Measurements from ENCODE around the gene PIP5K1B. TPM values are rescaled to one million over a fixed set of nuclear protein-coding genes. Genes with fewer than 3 reads are reported as not detected.

Gene PIP5K1B
- total RNA-seq, 1 donor from 2014 or later: 71.9 TPM

- Histone ChIP-seq H3K4me1 (peaks cover 8% of the 10 kb centered on the region), H3K9me3 (replicated peaks) (no peaks in the 10 kb centered on the region), H3K27ac (replicated peaks) (no peak overlapping the region), H3K36me3 (no peaks in the 10 kb centered on the region), H3K4me3 (no peak overlapping the region), H3K27me3 (ENCODE audit: low read depth) (no peaks in the 10 kb centered on the region)
- intact Hi-C loops (cut with micrococcal nuclease): no loop called here
- DNase-seq: no peak
- TF ChIP-seq CTCF (IDR thresholded peaks at IDR 0.05; ENCODE audit: borderline replicate concordance): no peak
Observed at GRCh38 chr9:69020301-69021145, 315.5 kb downstream of the PIP5K1B start.

- no peak for TF ChIP-seq CTCF (IDR thresholded peaks at IDR 0.05; ENCODE audit: borderline replicate concordance)
- no peak overlapping the region for H3K4me3 ChIP-seq
Observed at GRCh38 chr9:69023650-69024049, 318.6 kb downstream of the PIP5K1B start.

GRCh38 chr9:69027355-69028097, 322.5 kb downstream of the PIP5K1B start:
- Histone ChIP-seq H3K36me3 (no peaks in the 10 kb centered on the region), H3K27me3 (ENCODE audit: low read depth) (no peaks in the 10 kb centered on the region), H3K9me3 (replicated peaks) (peaks cover 6% of the 10 kb centered on the region), H3K4me1 (peaks cover 5% of the 10 kb centered on the region), H3K4me3 (no peak overlapping the region), H3K27ac (replicated peaks) (no peak overlapping the region)
- no peak for DNase-seq
- peak; percentile 84 for TF ChIP-seq CTCF (IDR thresholded peaks at IDR 0.05; ENCODE audit: borderline replicate concordance)
- intact Hi-C loops (cut with micrococcal nuclease): no loop called here

More at GRCh38 chr9:69023650-69024049, 318.6 kb downstream of the PIP5K1B start:
- Histone ChIP-seq H3K4me1 (peaks cover 5% of the 10 kb centered on the region), H3K27me3 (ENCODE audit: low read depth) (no peaks in the 10 kb centered on the region), H3K9me3 (replicated peaks) (no peaks in the 10 kb centered on the region), H3K27ac (replicated peaks) (no peak overlapping the region), H3K36me3 (no peaks in the 10 kb centered on the region)
- DNase-seq: no peak
- intact Hi-C loops (cut with micrococcal nuclease): no loop called here

- intact Hi-C loops (cut with micrococcal nuclease): no loop called here
- no peak overlapping the region for H3K4me3 ChIP-seq
- H3K27ac ChIP-seq (replicated peaks): no peak overlapping the region
- H3K27me3 ChIP-seq (ENCODE audit: low read depth): no peaks in the 10 kb centered on the region
- peaks cover 5% of the 10 kb centered on the region for H3K4me1 ChIP-seq
- peaks cover 6% of the 10 kb centered on the region for H3K9me3 ChIP-seq (replicated peaks)
- DNase-seq: no peak
- no peaks in the 10 kb centered on the region for H3K36me3 ChIP-seq
- TF ChIP-seq CTCF (IDR thresholded peaks at IDR 0.05; ENCODE audit: borderline replicate concordance): no peak
Observed at GRCh38 chr9:69028754-69029153, 323.7 kb downstream of the PIP5K1B start.

GRCh38 chr9:69029535-69029934, 324.5 kb downstream of the PIP5K1B start:
- TF ChIP-seq CTCF (IDR thresholded peaks at IDR 0.05; ENCODE audit: borderline replicate concordance): no peak
- H3K4me1 ChIP-seq: peaks cover 5% of the 10 kb centered on the region
- H3K9me3 ChIP-seq (replicated peaks): peaks cover 6% of the 10 kb centered on the region
- no peak overlapping the region for H3K27ac ChIP-seq (replicated peaks)
- DNase-seq: no peak
- no peak overlapping the region for H3K4me3 ChIP-seq
- no peaks in the 10 kb centered on the region for H3K36me3 ChIP-seq
- intact Hi-C loops (cut with micrococcal nuclease): no loop called here
- no peaks in the 10 kb centered on the region for H3K27me3 ChIP-seq (ENCODE audit: low read depth)

All from left ventricle myocardium inferior (tissue), 1 donor.